Measurements from ENCODE around the gene CCNYL1.
A peak's percentile ranks its signal among the peaks of the same experiment; 100 is the strongest.
"Not testable (repeated sequence)": the region's sequence is repeated elsewhere in the genome, so short reads cannot be mapped to it uniquely, and the experiment has no call there.

The CCNYL1 gene

GRCh38 chr2:207710814-207711740 lies at the start of gene CCNYL1:
Gene CCNYL1 (plus strand): TSS chr2:207711640. CDS start chr2:207711897, 257 bp downstream.
- DNase-seq, result peak; percentile 99

- DNase-seq, result no peak
Measured at GRCh38 chr2:207662203-207662602, 49.2 kb upstream of the CCNYL1 start.

GRCh38 chr2:207663870-207664545 lies 47.4 kb upstream of the CCNYL1 start:
- no peak for DNase-seq

GRCh38 chr2:207670887-207671286 lies 40.6 kb upstream of the CCNYL1 start:
- DNase-seq, result no peak

- DNase-seq, result no peak
Measured at GRCh38 chr2:207673431-207673830, 38.0 kb upstream of the CCNYL1 start.

- DNase-seq, result no peak
Measured at GRCh38 chr2:207674266-207674774, 37.1 kb upstream of the CCNYL1 start.

GRCh38 chr2:207674826-207675225 lies 36.6 kb upstream of the CCNYL1 start:
- DNase-seq, result no peak

- no peak for DNase-seq
Measured at GRCh38 chr2:207676827-207677354, 34.5 kb upstream of the CCNYL1 start.

GRCh38 chr2:207681431-207681830 lies 30.0 kb upstream of the CCNYL1 start:
- DNase-seq, result no peak

- DNase-seq, result no peak
Measured at GRCh38 chr2:207682557-207682956, 28.9 kb upstream of the CCNYL1 start.

GRCh38 chr2:207683438-207683837 lies 28.0 kb upstream of the CCNYL1 start:
- DNase-seq, result no peak

- DNase-seq, result no peak
Measured at GRCh38 chr2:207683879-207684627, 27.4 kb upstream of the CCNYL1 start.

- DNase-seq, result no peak
Measured at GRCh38 chr2:207686812-207687211, 24.6 kb upstream of the CCNYL1 start.

GRCh38 chr2:207688597-207688996 lies 22.8 kb upstream of the CCNYL1 start:
- DNase-seq, result no peak

- not testable (repeated sequence) for DNase-seq
Measured at GRCh38 chr2:207690845-207691461, 20.5 kb upstream of the CCNYL1 start.

GRCh38 chr2:207692206-207693065 lies 19.0 kb upstream of the CCNYL1 start:
- DNase-seq, result peak; percentile 15

GRCh38 chr2:207693641-207694249 lies 17.7 kb upstream of the CCNYL1 start:
- no peak for DNase-seq

GRCh38 chr2:207694811-207695281 lies 16.6 kb upstream of the CCNYL1 start:
- no peak for DNase-seq

- no peak for DNase-seq
Measured at GRCh38 chr2:207695293-207695692, 16.1 kb upstream of the CCNYL1 start.

- DNase-seq, result not testable (repeated sequence)
Measured at GRCh38 chr2:207696911-207697310, 14.5 kb upstream of the CCNYL1 start.

- DNase-seq, result no peak
Measured at GRCh38 chr2:207697411-207697810, 14.0 kb upstream of the CCNYL1 start.

All from stimulated activated naive CD4-positive, alpha-beta T cell treated with Interleukin-2 at 50 U/mL for 16 hours (primary cell).